ENCODE results near the gene ST3GAL2.
"Not testable (repeated sequence)": the region's sequence is repeated elsewhere in the genome, so short reads cannot be mapped to it uniquely, and the experiment has no call there.

Gene ST3GAL2

GRCh38 chr16:70332728-70333127 is 106.2 kb downstream of the ST3GAL2 start:
- DNase-seq (ENCODE audit: low spot score) = not testable (repeated sequence)

DNA sequence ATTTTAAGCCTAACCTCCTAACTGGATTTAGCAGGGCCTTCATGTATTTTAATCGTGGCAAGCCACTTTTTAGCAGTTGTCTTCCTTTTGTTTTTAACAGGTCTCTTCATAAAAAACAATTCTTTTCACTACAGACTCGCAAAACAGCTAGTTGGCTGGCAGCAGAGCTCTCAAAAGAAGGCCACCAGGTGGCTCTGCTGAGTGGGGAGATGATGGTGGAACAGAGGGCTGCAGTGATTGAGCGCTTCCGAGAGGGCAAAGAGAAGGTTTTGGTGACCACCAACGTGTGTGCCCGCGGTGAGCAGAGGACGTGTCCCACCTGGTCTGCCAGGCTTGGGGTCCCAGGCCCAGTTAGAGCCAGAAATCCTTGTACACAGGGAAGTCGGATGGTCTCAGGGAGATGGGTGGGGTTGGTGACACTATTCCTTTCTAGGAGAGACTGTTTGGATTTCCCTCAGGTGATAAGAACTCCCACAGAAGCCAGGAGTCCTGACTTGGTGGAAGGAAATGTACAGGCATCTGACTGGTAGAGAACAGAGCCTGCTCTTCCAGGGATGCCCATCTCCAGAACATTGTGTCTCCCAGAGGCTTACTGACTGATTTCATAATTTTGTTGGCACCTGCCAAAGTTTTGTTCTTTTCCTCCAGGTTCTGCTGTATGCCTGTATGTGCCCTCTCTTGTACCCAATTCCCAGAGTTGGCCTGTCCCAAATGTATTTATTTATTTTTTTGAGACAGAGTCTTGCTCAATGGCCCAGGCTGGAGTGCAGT is 107.1 kb downstream of the ST3GAL2 start:
- DNase-seq (ENCODE audit: low spot score) = no peak

DNA sequence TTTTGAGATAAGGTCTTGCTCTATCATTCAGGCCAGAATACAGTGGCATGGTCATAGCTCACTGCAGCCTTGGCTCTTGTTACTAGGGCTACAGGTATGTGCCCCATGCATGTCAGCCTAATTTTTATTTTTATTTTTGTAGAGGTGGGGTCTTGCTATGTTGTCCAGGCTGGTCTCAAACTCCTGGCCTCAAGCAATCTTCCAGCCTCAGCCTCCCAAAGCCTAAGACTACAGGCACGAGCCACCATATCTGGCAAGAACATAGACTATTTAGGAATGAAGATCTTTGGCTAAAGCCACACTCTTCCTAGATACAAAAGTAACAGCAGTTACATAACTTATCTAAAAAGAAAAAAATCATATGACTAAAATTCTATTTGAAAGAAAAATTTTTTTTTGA is 107.8 kb downstream of the ST3GAL2 start:
- DNase-seq (ENCODE audit: low spot score) = no peak

Measured in globus pallidus (tissue), 1 donor.